Thoracic aorta (tissue), 2 donors: ENCODE results near the gene RCOR2. TPM values are rescaled to one million over a fixed set of nuclear protein-coding genes. Genes with fewer than 3 reads are reported as not detected.

Experiments
- ATAC-seq: fragments of 150-250 bp; one replicate; pipeline ENCODE4 v1.8.0; 2017; ENCODE audit warnings: low read depth; ENCODE audit not compliant: insufficient number of reproducible peaks, low FRiP score
- DNase-seq: peaks from one replicate; pipeline ENCODE4 v3.0.0-alpha.2; 2020; ENCODE audit warnings: low spot score
- H3K27ac ChIP-seq, 2 donors: fragments of 200-600 bp; sonication (generic); 1 replicate in 1 of 2; 2 replicates in 1 of 2; pipeline ENCODE4 v1.5.1; 2016; ENCODE audit warnings: mild to moderate bottlenecking in 2 of 2, moderate library complexity in 2 of 2
- H3K27me3 ChIP-seq: fragments of 200-600 bp; sonication (generic); replicated peaks from 2 replicates; pipeline ENCODE4 v1.6.0; 2016; ENCODE audit warnings: mild to moderate bottlenecking; ENCODE audit not compliant: insufficient read depth
- H3K36me3 ChIP-seq: fragments of 200-600 bp; sonication (generic); one replicate; pipeline ENCODE4 v1.5.1; 2016
- H3K4me1 ChIP-seq, 2 donors: fragments of 200-600 bp; sonication (generic); 1 replicate in 1 of 2; 2 replicates in 1 of 2; pipeline versions ENCODE4 v1.5.1 to v1.6.0; 2016; ENCODE audit warnings: low read depth in 2 of 2, mild to moderate bottlenecking in 1 of 2; ENCODE audit not compliant: control insufficient read depth in 1 of 2
- H3K4me3 ChIP-seq: fragments of 200-600 bp; sonication (generic); 2 replicates; pipeline ENCODE4 v1.5.1; 2016; ENCODE audit warnings: mild to moderate bottlenecking
- H3K9me3 ChIP-seq: fragments of 200-600 bp; sonication (generic); 2 replicates; pipeline ENCODE4 v1.5.1; 2016
- total RNA-seq, 2 donors: library from RNA; depleted of rRNA; stranded (reverse); fragments of >200 nt; gene quantifications; one replicate each; pipeline versions ENCODE4 v1.1.0 to v1.2.3, GENCODE V29; 2016
- TF ChIP-seq, protein P1 (sequence below): fragments of 200-600 bp; sonication (generic); IDR thresholded peaks from one replicate; pipeline ENCODE4 v1.5.1; 2019; ENCODE audit warnings: antibody characterized with exemption

Gene RCOR2
- total RNA-seq, 2 donors from 2014 or later: 1.4 to 3.8 TPM

DNA sequence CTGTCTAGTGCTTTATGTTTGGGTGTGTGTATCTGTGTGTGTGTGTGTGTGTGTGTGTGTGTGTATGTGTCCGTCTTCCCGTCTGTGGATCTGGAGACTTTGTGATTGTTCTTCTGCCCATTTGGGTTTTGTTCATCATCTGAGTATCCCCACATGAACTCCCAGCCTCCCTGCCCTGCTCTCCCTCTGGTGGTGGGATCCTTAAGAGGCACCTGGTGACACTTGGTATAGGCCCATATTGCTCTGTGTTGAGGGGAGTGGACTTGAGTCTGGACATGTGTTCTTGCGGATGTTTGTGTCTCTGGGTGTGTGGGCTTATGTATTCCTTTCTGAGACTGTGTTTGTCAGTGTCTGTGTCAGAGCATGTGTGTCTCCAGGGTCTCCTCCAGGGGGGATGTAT, 15.3 kb downstream of the RCOR2 start:
- H3K36me3 ChIP-seq: peaks cover 82% of the 10 kb centered on the region
- no peaks in the 10 kb centered on the region for H3K9me3 ChIP-seq
- no peak for ATAC-seq

DNA sequence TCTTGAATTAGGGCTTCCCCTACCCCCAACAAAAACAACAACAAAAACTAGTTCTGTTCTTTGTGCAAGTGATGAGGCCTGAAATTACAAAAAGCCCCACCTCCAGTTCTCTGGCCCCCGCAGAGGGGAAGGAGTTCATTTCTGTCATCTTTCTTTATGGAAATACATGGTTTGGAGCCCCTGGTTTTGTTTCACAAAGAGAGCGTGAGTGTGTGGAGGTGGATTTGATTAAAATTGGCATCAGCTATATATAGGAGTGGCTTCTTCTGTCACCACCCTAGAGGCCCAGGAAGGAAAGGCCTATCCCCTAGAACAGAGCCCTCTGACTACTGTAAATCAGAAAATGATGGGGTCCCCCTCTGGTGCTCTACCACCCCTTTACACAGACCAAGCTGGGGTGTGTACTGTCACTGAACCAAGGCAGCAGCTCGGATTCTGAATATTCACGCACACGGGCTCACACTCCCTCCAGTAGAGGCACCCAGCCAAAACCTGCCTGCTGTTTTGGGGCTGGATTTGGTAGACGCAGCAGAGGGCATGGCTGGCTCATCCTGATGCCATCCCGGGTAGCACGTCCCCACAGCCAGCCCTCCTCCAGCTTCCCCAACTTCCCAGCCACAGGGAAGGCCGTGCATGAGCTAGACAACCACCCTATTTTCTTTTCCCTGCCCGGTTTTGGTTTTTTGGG, 19.4 kb downstream of the RCOR2 start:
- Histone ChIP-seq H3K4me1 (no peaks in the 10 kb centered on the region), H3K27ac (no peak overlapping the region), H3K36me3 (peaks cover 61% of the 10 kb centered on the region), H3K4me3 (no peak overlapping the region), H3K27me3 (no peaks in the 10 kb centered on the region), H3K9me3 (no peaks in the 10 kb centered on the region)
- no peak for DNase-seq
- no peak for ATAC-seq
- TF ChIP-seq, protein P1, sequence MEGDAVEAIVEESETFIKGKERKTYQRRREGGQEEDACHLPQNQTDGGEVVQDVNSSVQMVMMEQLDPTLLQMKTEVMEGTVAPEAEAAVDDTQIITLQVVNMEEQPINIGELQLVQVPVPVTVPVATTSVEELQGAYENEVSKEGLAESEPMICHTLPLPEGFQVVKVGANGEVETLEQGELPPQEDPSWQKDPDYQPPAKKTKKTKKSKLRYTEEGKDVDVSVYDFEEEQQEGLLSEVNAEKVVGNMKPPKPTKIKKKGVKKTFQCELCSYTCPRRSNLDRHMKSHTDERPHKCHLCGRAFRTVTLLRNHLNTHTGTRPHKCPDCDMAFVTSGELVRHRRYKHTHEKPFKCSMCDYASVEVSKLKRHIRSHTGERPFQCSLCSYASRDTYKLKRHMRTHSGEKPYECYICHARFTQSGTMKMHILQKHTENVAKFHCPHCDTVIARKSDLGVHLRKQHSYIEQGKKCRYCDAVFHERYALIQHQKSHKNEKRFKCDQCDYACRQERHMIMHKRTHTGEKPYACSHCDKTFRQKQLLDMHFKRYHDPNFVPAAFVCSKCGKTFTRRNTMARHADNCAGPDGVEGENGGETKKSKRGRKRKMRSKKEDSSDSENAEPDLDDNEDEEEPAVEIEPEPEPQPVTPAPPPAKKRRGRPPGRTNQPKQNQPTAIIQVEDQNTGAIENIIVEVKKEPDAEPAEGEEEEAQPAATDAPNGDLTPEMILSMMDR: no peak

More for the DNA sequence above, 15.3 kb downstream of the RCOR2 start:
- Histone ChIP-seq H3K4me1 (peaks cover 5 to 8% of the 10 kb centered on the region in 2 donors), H3K27ac (no peak overlapping the region), H3K4me3 (no peak overlapping the region), H3K27me3 (no peaks in the 10 kb centered on the region)
- DNase-seq: no peak
- TF ChIP-seq, protein P1: no peak

DNA sequence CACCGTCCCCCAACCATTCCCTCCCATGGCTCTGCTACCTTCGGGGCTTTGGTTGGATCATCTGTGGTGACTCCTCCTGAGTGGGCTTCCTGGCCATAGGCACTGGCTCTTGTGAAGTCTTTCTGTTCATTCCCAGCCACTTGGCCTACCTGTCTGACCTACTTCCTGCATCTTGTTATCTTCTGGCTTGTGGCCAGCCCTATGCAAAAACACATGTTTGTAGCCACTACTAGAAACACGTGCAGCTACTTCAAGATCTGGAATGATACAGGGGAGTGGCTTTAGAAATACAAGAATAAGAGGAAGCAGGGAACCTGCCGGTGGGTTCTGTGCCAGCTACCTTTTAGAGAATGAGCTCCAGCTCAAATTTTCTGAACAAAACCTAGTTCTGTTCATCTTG, 20.9 kb downstream of the RCOR2 start:
- H3K9me3 ChIP-seq: no peaks in the 10 kb centered on the region
- H3K4me1 ChIP-seq: no peaks in the 10 kb centered on the region
- H3K36me3 ChIP-seq: peaks cover 53% of the 10 kb centered on the region
- TF ChIP-seq, protein P1: no peak
- H3K4me3 ChIP-seq: no peak overlapping the region
- H3K27ac ChIP-seq: no peak overlapping the region
- no peak for ATAC-seq
- H3K27me3 ChIP-seq: no peaks in the 10 kb centered on the region
- DNase-seq: no peak

- H3K4me3 ChIP-seq: no peak overlapping the region
- TF ChIP-seq, protein P1: no peak
- no peak for ATAC-seq
These were observed 23.6 kb downstream of the RCOR2 start for GRCh38 chr11:63893355-63893754.

GRCh38 chr11:63892228-63892627, 24.7 kb downstream of the RCOR2 start:
- TF ChIP-seq, protein P1: no peak
- no peak for ATAC-seq

More at GRCh38 chr11:63893355-63893754, 23.6 kb downstream of the RCOR2 start:
- no peak for DNase-seq
- Histone ChIP-seq H3K36me3 (peaks cover 26% of the 10 kb centered on the region), H3K4me1 (peaks cover 9 to 23% of the 10 kb centered on the region in 2 donors), H3K9me3 (no peaks in the 10 kb centered on the region), H3K27me3 (no peaks in the 10 kb centered on the region), H3K27ac (no peak overlapping the region)

More at GRCh38 chr11:63892228-63892627, 24.7 kb downstream of the RCOR2 start:
- Histone ChIP-seq H3K36me3 (peaks cover 15% of the 10 kb centered on the region), H3K4me3 (no peak overlapping the region), H3K4me1 (peaks cover 16 to 34% of the 10 kb centered on the region in 2 donors), H3K9me3 (no peaks in the 10 kb centered on the region), H3K27me3 (no peaks in the 10 kb centered on the region), H3K27ac (no peak overlapping the region)
- no peak for DNase-seq
